OCI-LY7 (cell line): ENCODE measurements around the gene PREP.

ENCODE experiments used
- CTCF ChIP-seq: fragments of 200-600 bp; sonication (generic); conservative IDR thresholded peaks from 2 replicates; pipeline ENCODE4 v1.5.1; 2014; ENCODE audit warnings: mild to moderate bottlenecking, antibody characterized with exemption, low read length, moderate library complexity, mixed read lengths
- EZH2phosphoT487 ChIP-seq: fragments of 200-600 bp; sonication (generic); IDR thresholded peaks from 2 replicates; pipeline ENCODE4 v1.6.1; 2018; ENCODE audit warnings: low read depth, borderline replicate concordance, mild to moderate bottlenecking, mixed run types, antibody characterized with exemption, low read length, moderate library complexity, mixed read lengths

GRCh38 chr6:105437236-105437635, 34.4 kb upstream of the PREP start:
- no peak for TF ChIP-seq CTCF
- no peak for TF ChIP-seq EZH2phosphoT487
